ENCODE results near the gene RNF44. TPM values are rescaled to one million over a fixed set of nuclear protein-coding genes. Genes with fewer than 3 reads are reported as not detected.

Gene RNF44
- total and polyA plus RNA-seq, 3 experiments from 2014 or later = 4.3 to 56.8 (median 54.6) TPM

- peak overlapping the region; percentile 83 for H3K27ac ChIP-seq (ENCODE audit: low read depth, low read length)
- H3K36me3 ChIP-seq (ENCODE audit: insufficient read depth, low read length) = no peaks in the 10 kb centered on the region
- peaks cover 71% of the 10 kb centered on the region for H3K4me1 ChIP-seq (ENCODE audit: insufficient read depth, low read length)
- peak in 4 of 5 donors; percentile 33 to 52 (median 36) for DNase-seq
- ChIA-PET CTCF (interaction anchor here (0.8 to 6.4 kb wide), 14 partner anchors 11 to 126 kb away, joined by 3 to 90 read pairs (median 7); partner anchors contain the start of genes CLTB and FAF2), POLR2A (interaction anchor here (0.6 to 4.1 kb wide), 13 partner anchors 7 to 386 kb away, joined by 3 to 51 read pairs (median 7); partner anchors contain the start of genes FAF2, HIGD2A and NOP16)
- no peaks in the 10 kb centered on the region for H3K9me3 ChIP-seq (ENCODE audit: low read length)
- Mint-ChIP-seq H3K9me3 (no peaks in the 10 kb centered on the region), H3K4me1 (peaks cover 70 to 85% (median 77%) of the 10 kb centered on the region in 3 donors), H3K4me3 (peak overlapping the region; percentile 89 to 97 (median 92)), H3K36me3 (peaks cover 0 to 7% (median 0%) of the 10 kb centered on the region in 3 donors), H3K27me3 (peaks cover 0 to 2% of the 10 kb centered on the region in 2 donors), H3K27ac (peak overlapping the region; percentile 96 to 100 (median 98))
- H3K27me3 ChIP-seq (ENCODE audit: insufficient read depth, low read length, poor library complexity, severe bottlenecking) = no peaks in the 10 kb centered on the region
- peak overlapping the region; percentile 83 for H3K4me3 ChIP-seq (ENCODE audit: low read length)
These were observed 5.6 kb upstream of the RNF44 start for GRCh38 chr5:176542596-176543427.

GRCh38 chr5:176542135-176542595 lies 5.0 kb upstream of the RNF44 start:
- Mint-ChIP-seq H3K9me3 (no peaks in the 10 kb centered on the region), H3K4me1 (peaks cover 66 to 80% (median 72%) of the 10 kb centered on the region in 3 donors), H3K36me3 (peaks cover 0 to 13% (median 0%) of the 10 kb centered on the region in 3 donors), H3K27me3 (peaks cover 0 to 7% of the 10 kb centered on the region in 2 donors), H3K4me3 (peak overlapping the region; percentile 88 to 94 (median 90)), H3K27ac (peak overlapping the region; percentile 96 to 100 (median 98))
- peaks cover 67% of the 10 kb centered on the region for H3K4me1 ChIP-seq (ENCODE audit: insufficient read depth, low read length)
- no peaks in the 10 kb centered on the region for H3K27me3 ChIP-seq (ENCODE audit: insufficient read depth, low read length, poor library complexity, severe bottlenecking)
- ChIA-PET POLR2A (interaction anchor here (0.7 to 4.1 kb wide), 6 partner anchors 8 to 94 kb away, joined by 4 to 51 read pairs (median 12); partner anchors contain the start of gene FAF2), CTCF (interaction anchor here (1.4 to 6.4 kb wide), 8 partner anchors 10 to 125 kb away, joined by 4 to 90 read pairs (median 10); partner anchors contain the start of genes CLTB and FAF2)
- peak overlapping the region; percentile 83 for H3K4me3 ChIP-seq (ENCODE audit: low read length)
- peak; percentile 53 to 73 (median 60) for DNase-seq
- H3K36me3 ChIP-seq (ENCODE audit: insufficient read depth, low read length) = no peaks in the 10 kb centered on the region
- H3K27ac ChIP-seq (ENCODE audit: low read depth, low read length) = peak overlapping the region; percentile 83
- H3K9me3 ChIP-seq (ENCODE audit: low read length) = no peaks in the 10 kb centered on the region

- peak overlapping the region; percentile 83 for H3K4me3 ChIP-seq (ENCODE audit: low read length)
- DNase-seq = peak; percentile 61 to 86 (median 79)
- ChIA-PET CTCF (interaction anchor here (2.4 to 6.4 kb wide), 5 partner anchors 10 to 125 kb away, joined by 8 to 90 read pairs (median 23); partner anchors contain the start of genes CLTB and FAF2), POLR2A (interaction anchor here (0.6 to 4.1 kb wide), 3 partner anchors 8 to 17 kb away, joined by 4 to 51 read pairs (median 16); no protein-coding TSS in a partner anchor)
- no peaks in the 10 kb centered on the region for H3K27me3 ChIP-seq (ENCODE audit: insufficient read depth, low read length, poor library complexity, severe bottlenecking)
- Mint-ChIP-seq H3K36me3 (peaks cover 0 to 16% (median 0%) of the 10 kb centered on the region in 3 donors), H3K9me3 (no peaks in the 10 kb centered on the region), H3K27me3 (peaks cover 0 to 7% of the 10 kb centered on the region in 2 donors), H3K27ac (peak overlapping the region; percentile 96 to 100 (median 98)), H3K4me3 (peak overlapping the region; percentile 88 to 94 (median 90)), H3K4me1 (peaks cover 66 to 78% (median 72%) of the 10 kb centered on the region in 3 donors)
- no peaks in the 10 kb centered on the region for H3K9me3 ChIP-seq (ENCODE audit: low read length)
- no peaks in the 10 kb centered on the region for H3K36me3 ChIP-seq (ENCODE audit: insufficient read depth, low read length)
- peaks cover 67% of the 10 kb centered on the region for H3K4me1 ChIP-seq (ENCODE audit: insufficient read depth, low read length)
- H3K27ac ChIP-seq (ENCODE audit: low read depth, low read length) = peak overlapping the region; percentile 83
These were observed 4.3 kb upstream of the RNF44 start for GRCh38 chr5:176541338-176542134.

GRCh38 chr5:176540956-176541337 lies 3.7 kb upstream of the RNF44 start:
- peak overlapping the region; percentile 83 for H3K27ac ChIP-seq (ENCODE audit: low read depth, low read length)
- peak overlapping the region; percentile 88 to 94 (median 90) for H3K4me3 Mint-ChIP-seq
- H3K27ac Mint-ChIP-seq = peak overlapping the region; percentile 96 to 100 (median 98)
- H3K27me3 ChIP-seq (ENCODE audit: insufficient read depth, low read length, poor library complexity, severe bottlenecking) = no peaks in the 10 kb centered on the region
- peak overlapping the region; percentile 83 for H3K4me3 ChIP-seq (ENCODE audit: low read length)
- H3K36me3 Mint-ChIP-seq = peaks cover 0 to 21% (median 0%) of the 10 kb centered on the region in 3 donors
- H3K4me1 Mint-ChIP-seq = peaks cover 64 to 73% (median 68%) of the 10 kb centered on the region in 3 donors
- H3K9me3 Mint-ChIP-seq = no peaks in the 10 kb centered on the region
- H3K9me3 ChIP-seq (ENCODE audit: low read length) = no peaks in the 10 kb centered on the region
- POLR2A ChIA-PET = interaction anchor here (0.6 to 4.1 kb wide), 2 partner anchors 10 to 17 kb away, joined by 4 to 51 read pairs; no protein-coding TSS in a partner anchor
- H3K27me3 Mint-ChIP-seq = peaks cover 0 to 7% of the 10 kb centered on the region in 2 donors
- DNase-seq = peak in 4 of 5 donors; percentile 31 to 79 (median 74)
- no peaks in the 10 kb centered on the region for H3K36me3 ChIP-seq (ENCODE audit: insufficient read depth, low read length)
- H3K4me1 ChIP-seq (ENCODE audit: insufficient read depth, low read length) = peaks cover 67% of the 10 kb centered on the region
- CTCF ChIA-PET = interaction anchor here (2.4 to 6.4 kb wide), 4 partner anchors 9 to 124 kb away, joined by 8 to 90 read pairs (median 31); partner anchors contain the start of genes CLTB and FAF2

- peak overlapping the region; percentile 96 to 100 (median 98) for H3K27ac Mint-ChIP-seq
- Histone ChIP-seq H3K27me3 (ENCODE audit: insufficient read depth, low read length, poor library complexity, severe bottlenecking) (no peaks in the 10 kb centered on the region), H3K36me3 (ENCODE audit: insufficient read depth, low read length) (no peaks in the 10 kb centered on the region), H3K4me1 (ENCODE audit: insufficient read depth, low read length) (peaks cover 64% of the 10 kb centered on the region), H3K4me3 (ENCODE audit: low read length) (peak overlapping the region; percentile 83), H3K9me3 (ENCODE audit: low read length) (no peaks in the 10 kb centered on the region), H3K27ac (ENCODE audit: low read depth, low read length) (peak overlapping the region; percentile 83)
- POLR2A ChIA-PET = interaction anchor here (4.1 kb wide), 1 partner anchor 10 kb away, joined by 51 read pairs; no protein-coding TSS in a partner anchor
- peaks cover 0 to 26% (median 0%) of the 10 kb centered on the region in 3 donors for H3K36me3 Mint-ChIP-seq
- H3K4me1 Mint-ChIP-seq = peaks cover 61 to 69% (median 67%) of the 10 kb centered on the region in 3 donors
- CTCF ChIA-PET = interaction anchor here (3.9 to 6.4 kb wide), 3 partner anchors 9 to 124 kb away, joined by 23 to 90 read pairs (median 39); partner anchors contain the start of genes CLTB and FAF2
- H3K4me3 Mint-ChIP-seq = peak overlapping the region; percentile 88 to 94 (median 90)
- H3K27me3 Mint-ChIP-seq = peaks cover 0 to 9% of the 10 kb centered on the region in 2 donors
- H3K9me3 Mint-ChIP-seq = no peaks in the 10 kb centered on the region
- no peak for DNase-seq
These were observed 3.3 kb upstream of the RNF44 start for GRCh38 chr5:176540476-176540899.

GRCh38 chr5:176538989-176539384 lies 1.8 kb upstream of the RNF44 start:
- H3K4me1 ChIP-seq (ENCODE audit: insufficient read depth, low read length) = peaks cover 64% of the 10 kb centered on the region
- no peaks in the 10 kb centered on the region for H3K27me3 ChIP-seq (ENCODE audit: insufficient read depth, low read length, poor library complexity, severe bottlenecking)
- H3K27ac Mint-ChIP-seq = peak overlapping the region; percentile 56 to 100 (median 99)
- H3K27me3 Mint-ChIP-seq = peaks cover 0 to 7% of the 10 kb centered on the region in 2 donors
- peak overlapping the region in 5 of 7 donors; percentile 12 to 55 (median 23) for H3K4me3 Mint-ChIP-seq
- no peak overlapping the region for H3K27ac ChIP-seq (ENCODE audit: low read depth, low read length)
- peaks cover 0 to 35% (median 4%) of the 10 kb centered on the region in 3 donors for H3K36me3 Mint-ChIP-seq
- H3K4me1 Mint-ChIP-seq = peaks cover 61 to 70% (median 67%) of the 10 kb centered on the region in 3 donors
- CTCF ChIA-PET = interaction anchor here (1.1 to 5.1 kb wide), 4 partner anchors 9 to 122 kb away, joined by 4 to 33 read pairs (median 6); partner anchors contain the start of genes CLTB and FAF2
- POLR2A ChIA-PET = interaction anchor here (2.8 to 4.0 kb wide), 2 partner anchors 10 to 91 kb away, joined by 8 to 50 read pairs; partner anchors contain the start of genes CDHR2 and FAF2
- no peaks in the 10 kb centered on the region for H3K36me3 ChIP-seq (ENCODE audit: insufficient read depth, low read length)
- H3K9me3 ChIP-seq (ENCODE audit: low read length) = no peaks in the 10 kb centered on the region
- no peaks in the 10 kb centered on the region for H3K9me3 Mint-ChIP-seq
- no peak overlapping the region for H3K4me3 ChIP-seq (ENCODE audit: low read length)
- no peak for DNase-seq
